MM.1S (cell line): ENCODE data around the gene MT1B.
"Not testable (repeated sequence)": the region's sequence is repeated elsewhere in the genome, so short reads cannot be mapped to it uniquely, and the experiment has no call there.

Experiments used
- DNase-seq: peaks from one replicate; pipeline ENCODE4 v3.0.0-alpha.2; 2015
- H2AFZ ChIP-seq: fragments of 300-600 bp; sonication (generic); 2 replicates; pipeline ENCODE4 v1.6.0; 2016; ENCODE audit warnings: antibody characterized with exemption, low read length
- H3F3A ChIP-seq: fragments of 300-600 bp; sonication (generic); 2 replicates; pipeline ENCODE4 v1.6.1; 2016; ENCODE audit warnings: mild to moderate bottlenecking, antibody characterized with exemption, low read length, moderate library complexity, mixed read lengths; ENCODE audit not compliant: insufficient read depth
- H3K27ac ChIP-seq: fragments of 300-600 bp; sonication (generic); 2 replicates; pipeline ENCODE4 v1.5.1; 2016; ENCODE audit warnings: mild to moderate bottlenecking, low read length
- H3K27me3 ChIP-seq: fragments of 300-600 bp; sonication (generic); replicated peaks from 2 replicates; pipeline ENCODE4 v1.6.0; 2016; ENCODE audit warnings: low read length; ENCODE audit not compliant: insufficient read depth
- H3K36me3 ChIP-seq: fragments of 300-600 bp; sonication (generic); replicated peaks from 2 replicates; pipeline ENCODE4 v1.6.1; 2016; ENCODE audit warnings: mild to moderate bottlenecking, low read length, mixed read lengths; ENCODE audit not compliant: insufficient read depth
- H3K4me1 ChIP-seq: fragments of 300-600 bp; sonication (generic); 2 replicates; pipeline ENCODE4 v1.6.1; 2016; ENCODE audit warnings: low read length, mixed read lengths
- H3K4me2 ChIP-seq: fragments of 300-600 bp; sonication (generic); 2 replicates; pipeline ENCODE4 v1.6.0; 2016; ENCODE audit warnings: low read depth, low read length
- H3K4me3 ChIP-seq: fragments of 300-600 bp; sonication (generic); 2 replicates; pipeline ENCODE4 v1.5.1; 2016; ENCODE audit warnings: low read length, mixed read lengths
- H3K79me2 ChIP-seq: fragments of 300-600 bp; sonication (generic); 2 replicates; pipeline ENCODE4 v1.6.1; 2016; ENCODE audit warnings: mixed run types, low read length, mixed read lengths
- H3K9ac ChIP-seq: fragments of 300-600 bp; sonication (generic); 2 replicates; pipeline ENCODE4 v1.6.1; 2016; ENCODE audit warnings: low read length, mixed read lengths
- H3K9me2 ChIP-seq: fragments of 300-600 bp; sonication (generic); replicated peaks from 2 replicates; pipeline ENCODE4 v1.6.1; 2016; ENCODE audit warnings: mild to moderate bottlenecking, low read length, mixed read lengths; ENCODE audit not compliant: insufficient read depth
- H3K9me3 ChIP-seq: fragments of 300-600 bp; sonication (generic); replicated peaks from 2 replicates; pipeline ENCODE4 v1.6.1; 2016; ENCODE audit warnings: mild to moderate bottlenecking, low read length, mixed read lengths; ENCODE audit not compliant: insufficient read depth
- H4K20me1 ChIP-seq: fragments of 300-600 bp; sonication (generic); 2 replicates; pipeline ENCODE4 v1.6.1; 2016; ENCODE audit warnings: mild to moderate bottlenecking, low read length, moderate library complexity, mixed read lengths; ENCODE audit not compliant: insufficient read depth
- CTCF ChIP-seq: fragments of 300-600 bp; sonication (generic); IDR thresholded peaks from 2 replicates; pipeline ENCODE4 v1.5.1; 2016; ENCODE audit warnings: antibody characterized with exemption, low read length, mixed read lengths
- EZH2 ChIP-seq: fragments of 300-600 bp; sonication (generic); optimal IDR thresholded peaks from 2 replicates; pipeline ENCODE3; 2017; ENCODE audit warnings: low read depth, mild to moderate bottlenecking, antibody characterized with exemption, low read length, mixed read lengths
- EZH2phosphoT487 ChIP-seq: fragments of 300-600 bp; sonication (generic); IDR thresholded peaks from 2 replicates; pipeline ENCODE4 v1.6.1; 2018; ENCODE audit warnings: antibody characterized with exemption, low read length

Gene MT1B

GRCh38 chr16:56664506-56664905, 12.8 kb downstream of the MT1B start:
- H3K4me1 ChIP-seq: no peaks in the 10 kb centered on the region
- no peak overlapping the region for H3K27ac ChIP-seq
- H3F3A ChIP-seq: no peaks in the 10 kb centered on the region
- no peaks in the 10 kb centered on the region for H4K20me1 ChIP-seq
- DNase-seq: no peak
- no peak overlapping the region for H3K9ac ChIP-seq
- TF ChIP-seq CTCF: no peak
- no peak for TF ChIP-seq EZH2phosphoT487
- TF ChIP-seq EZH2: no peak
- no peaks in the 10 kb centered on the region for H3K9me3 ChIP-seq
- no peak overlapping the region for H2AFZ ChIP-seq
- no peaks in the 10 kb centered on the region for H3K79me2 ChIP-seq
- H3K4me3 ChIP-seq: no peak overlapping the region
- H3K9me2 ChIP-seq: no peaks in the 10 kb centered on the region
- no peak overlapping the region for H3K4me2 ChIP-seq
- H3K36me3 ChIP-seq: no peaks in the 10 kb centered on the region
- peaks cover 98% of the 10 kb centered on the region for H3K27me3 ChIP-seq

DNA sequence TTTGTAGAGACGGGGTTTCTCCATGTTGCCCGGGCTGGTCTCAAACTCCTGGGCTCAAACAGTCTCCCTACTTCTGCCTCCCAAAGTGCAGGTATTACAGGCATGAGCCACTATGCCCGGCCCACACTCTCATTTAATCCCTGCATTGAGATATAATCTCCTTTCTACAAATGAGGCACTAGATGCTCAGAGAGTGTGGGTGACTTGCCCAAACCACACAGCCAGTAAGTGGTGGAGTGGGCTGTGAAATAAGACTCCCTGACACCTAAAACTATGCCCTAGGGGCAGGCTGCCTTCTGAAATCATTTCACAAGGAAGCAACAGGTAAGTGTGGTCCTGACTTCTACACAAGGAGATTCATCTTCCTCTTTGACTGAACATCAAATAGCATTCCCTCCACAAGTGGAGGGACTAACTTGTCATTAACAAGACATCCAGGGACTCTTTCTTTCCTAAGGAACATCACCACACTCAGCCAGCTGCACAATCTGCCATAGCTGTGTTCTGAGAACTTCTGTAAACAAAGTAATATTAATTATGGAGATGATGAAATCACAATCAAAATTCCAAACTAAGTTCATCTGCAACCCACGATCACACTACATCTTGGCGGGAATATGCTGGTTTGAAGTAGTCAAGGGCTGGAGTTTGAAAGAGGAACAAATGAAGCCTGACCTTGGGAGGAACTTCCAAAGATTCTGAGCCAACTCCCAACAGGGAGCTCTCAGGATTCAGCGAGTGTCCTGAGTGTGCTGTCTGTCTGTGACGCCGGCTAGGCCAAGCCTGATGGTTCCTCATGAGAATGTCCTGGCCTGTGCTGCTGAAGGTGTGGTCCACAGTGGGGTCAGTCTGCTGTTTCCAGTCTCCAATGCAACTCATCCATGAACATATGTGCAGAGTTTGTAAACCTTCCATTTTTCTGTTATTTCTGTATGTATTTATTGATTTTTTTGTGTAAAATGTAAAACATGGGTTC, 13.9 kb downstream of the MT1B start:
- H3K27me3 ChIP-seq: peaks cover 98% of the 10 kb centered on the region
- H3K9me2 ChIP-seq, DNase-seq, H3K9ac ChIP-seq, H3K4me2 ChIP-seq, H3K9me3 ChIP-seq, H3K4me3 ChIP-seq, H3K4me1 ChIP-seq, H3K27ac ChIP-seq, H3K79me2 ChIP-seq, H2AFZ ChIP-seq, H3F3A ChIP-seq, H4K20me1 ChIP-seq, H3K36me3 ChIP-seq: not testable (repeated sequence)

DNA sequence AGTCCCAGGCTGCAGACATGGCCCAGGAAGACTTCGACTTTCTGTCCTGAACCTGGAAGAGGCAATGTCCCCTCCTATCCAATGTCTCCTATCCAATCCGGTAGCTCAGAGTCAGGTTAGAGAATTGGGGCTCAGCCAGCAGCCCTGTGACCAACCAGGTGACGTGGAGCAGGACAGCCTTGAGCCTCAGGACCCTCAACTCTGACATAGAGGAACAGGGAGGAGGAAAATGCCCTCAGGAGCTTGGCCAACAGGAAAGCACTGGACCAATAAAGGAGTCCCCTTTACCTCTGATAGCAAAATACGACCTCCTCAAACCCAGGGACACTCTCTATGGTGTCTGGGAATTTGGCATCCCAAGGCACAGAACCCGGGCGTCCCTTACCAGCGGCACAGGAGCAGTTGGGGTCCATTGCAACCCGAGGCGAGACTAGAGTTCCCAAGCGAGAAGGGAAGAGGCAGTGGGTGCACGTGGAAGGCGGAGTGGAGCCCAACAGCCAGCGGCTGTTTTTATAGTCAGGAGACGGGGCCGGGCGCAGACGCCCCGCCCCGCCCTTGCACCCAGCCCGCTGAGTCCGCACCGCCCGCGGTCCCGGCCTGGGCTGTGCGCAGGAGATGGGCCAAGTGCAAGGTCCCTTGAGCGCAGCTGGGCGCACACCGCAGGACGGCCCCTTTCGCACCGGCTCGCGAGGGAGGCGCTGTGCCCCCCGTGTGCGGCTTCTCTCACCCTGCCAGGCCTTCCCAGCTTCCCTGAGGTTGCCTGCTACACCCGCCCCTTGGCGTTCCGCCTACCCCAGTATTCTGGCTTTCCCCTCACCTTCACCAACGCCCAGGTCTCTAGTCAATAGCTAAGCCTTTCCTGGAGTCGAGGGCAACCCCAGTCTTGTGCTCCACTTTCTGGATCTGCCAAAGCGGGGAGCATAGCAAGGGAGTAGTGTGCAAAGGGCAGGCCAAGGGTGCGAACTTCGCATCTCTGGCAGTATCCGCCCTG, 16.2 kb downstream of the MT1B start, which contains the start of gene MT1G:
Gene MT1G, minus strand, starts transcription at position 485 of the 991 bp plus-strand sequence. Its CDS starts 72 bp downstream, at position 413.
- H3K4me2 ChIP-seq: 0 out of 2 replicates have a peak within 1 kb of the TSS, but pooled peaks have one; percentile 12
- no peak for DNase-seq
- H3K36me3 ChIP-seq: no peaks in the 10 kb centered on the region
- no peaks in the 10 kb centered on the region for H3F3A ChIP-seq
- H3K9me2 ChIP-seq: no peaks in the 10 kb centered on the region
- TF ChIP-seq EZH2 (no peak), CTCF (no peak), EZH2phosphoT487 (no peak)
- no peak within 1 kb of the TSS for H2AFZ ChIP-seq
- H3K4me1 ChIP-seq: no peaks in the 10 kb centered on the region
- no peak within 1 kb of the TSS for H3K9ac ChIP-seq
- no peak within 1 kb of the TSS for H3K4me3 ChIP-seq
- H3K79me2 ChIP-seq: no peaks in the 10 kb centered on the region
- H3K9me3 ChIP-seq: no peaks in the 10 kb centered on the region
- peaks cover 97% of the 10 kb centered on the region for H3K27me3 ChIP-seq
- no peaks in the 10 kb centered on the region for H4K20me1 ChIP-seq
- no peak within 1 kb of the TSS for H3K27ac ChIP-seq
